Left lobe of liver (tissue), 2 donors: ENCODE data around the gene SCAF1. TPM values are rescaled to one million over a fixed set of nuclear protein-coding genes. Genes with fewer than 3 reads are reported as not detected.
"Not testable (repeated sequence)": the region's sequence is repeated elsewhere in the genome, so short reads cannot be mapped to it uniquely, and the experiment has no call there.

ENCODE experiments used
- ATAC-seq: fragments of 200-7000 bp; cut with Tn5 transposase; one replicate; pipeline ENCODE4 v1.9.1; 2020; ENCODE audit warnings: mild to moderate bottlenecking, moderate library complexity
- DNase-seq: peaks from one replicate; pipeline ENCODE4 v3.0.0-alpha.2; 2020; ENCODE audit warnings: low spot score
- total RNA-seq: library from RNA; stranded (reverse); gene quantifications from one replicate; pipeline ENCODE4 v1.2.1, GENCODE V29; 2021
- donor health status: DM: no; HTN: no; CAD: no; lungs with moderate emphysema.
- donor health status: DM: no; HTN: yes; CAD: no.

The SCAF1 gene
- total RNA-seq, 1 donor from 2014 or later: 35.5 TPM

DNA sequence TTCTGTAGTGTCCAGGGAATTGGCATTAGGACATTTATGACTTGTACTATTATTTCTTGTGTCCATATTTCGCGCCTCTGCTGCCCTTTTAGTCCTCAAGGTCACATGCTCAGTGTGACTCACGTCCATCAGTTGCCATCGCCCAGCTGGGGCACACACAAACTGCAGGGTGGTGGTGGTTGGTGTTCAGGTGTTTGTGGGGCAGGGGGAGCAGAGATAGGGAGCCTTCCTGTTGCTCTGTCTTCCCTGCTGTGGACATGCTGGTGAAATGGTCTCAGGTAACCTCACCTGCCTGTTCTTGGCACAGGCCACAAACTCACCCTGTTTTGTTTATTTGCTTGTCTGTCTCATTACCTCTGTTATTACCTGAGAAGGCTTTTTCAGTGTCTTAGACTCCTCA, 28.6 kb upstream of the SCAF1 start:
- ATAC-seq (no peak), DNase-seq (no peak)

- DNase-seq (no peak), ATAC-seq (no peak)
Observed at GRCh38 chr19:49614096-49614833, 27.7 kb upstream of the SCAF1 start.

- DNase-seq (no peak), ATAC-seq (no peak)
Observed at GRCh38 chr19:49615861-49616260, 26.1 kb upstream of the SCAF1 start.

GRCh38 chr19:49616532-49616931, 25.5 kb upstream of the SCAF1 start:
- no peak for DNase-seq
- no peak for ATAC-seq

- DNase-seq (no peak), ATAC-seq (no peak)
Observed at GRCh38 chr19:49616945-49617344, 25.1 kb upstream of the SCAF1 start.

GRCh38 chr19:49617860-49618259, 24.1 kb upstream of the SCAF1 start:
- DNase-seq, ATAC-seq: not testable (repeated sequence)

DNA sequence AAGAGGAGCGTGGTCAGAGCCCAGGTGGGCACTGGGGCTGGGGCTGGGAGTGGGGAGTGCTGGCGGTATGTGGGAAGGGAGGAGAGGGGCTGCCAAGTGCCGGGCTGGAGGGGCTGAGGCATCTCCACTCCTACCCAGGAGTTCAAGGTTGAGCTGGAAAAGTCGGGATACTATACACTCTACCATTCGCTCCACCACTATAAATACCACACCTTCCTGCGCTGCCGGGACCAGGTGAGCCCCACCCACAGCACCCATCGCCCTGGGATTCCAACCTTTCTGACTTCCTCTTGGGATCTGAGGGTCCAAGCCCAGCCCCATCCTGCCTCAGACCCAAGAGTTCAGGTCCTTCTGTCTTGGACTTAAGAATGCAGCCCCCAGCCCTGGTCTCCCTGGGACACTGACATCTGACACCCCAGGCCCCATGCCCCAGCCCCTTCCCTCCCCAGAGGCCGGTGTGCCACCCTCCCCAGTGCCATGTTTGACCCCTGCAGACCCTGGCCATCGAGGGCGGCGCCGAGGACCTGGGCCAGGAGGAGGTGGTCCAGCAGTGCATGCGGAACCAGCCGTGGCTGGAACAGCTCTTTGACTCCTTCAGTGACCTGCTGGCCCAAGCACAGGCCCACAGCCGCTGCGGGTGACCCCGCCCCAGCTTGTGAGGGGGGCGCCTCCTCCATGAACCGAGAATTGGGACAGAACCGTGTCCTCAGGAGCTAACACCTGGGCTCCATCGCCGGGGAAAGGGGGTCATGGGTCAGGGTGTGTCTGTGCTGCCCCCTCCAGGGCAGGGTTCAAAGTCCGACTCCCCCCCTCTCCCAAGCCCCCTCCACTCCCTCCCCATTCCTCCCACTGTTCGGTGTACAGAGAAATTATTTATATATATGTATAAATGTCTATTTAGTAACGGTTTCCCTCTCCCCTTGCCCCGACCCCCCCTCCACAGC, 16.8 kb upstream of the SCAF1 start:
- DNase-seq (no peak), ATAC-seq (peak; percentile 30)

- ATAC-seq: no peak
- DNase-seq: no peak
Observed at GRCh38 chr19:49626226-49626625, 15.8 kb upstream of the SCAF1 start.

GRCh38 chr19:49629659-49630058, 12.3 kb upstream of the SCAF1 start:
- no peak for ATAC-seq
- DNase-seq: no peak

GRCh38 chr19:49631014-49631588, 10.9 kb upstream of the SCAF1 start:
- peak; percentile 46 for ATAC-seq
- DNase-seq: no peak

GRCh38 chr19:49631610-49632192, 10.3 kb upstream of the SCAF1 start:
- no peak for ATAC-seq
- no peak for DNase-seq

- ATAC-seq (no peak), DNase-seq (no peak)
Observed at GRCh38 chr19:49632576-49632975, 9.4 kb upstream of the SCAF1 start.

- not testable (repeated sequence) for ATAC-seq
Observed at GRCh38 chr19:49633273-49633672, 8.7 kb upstream of the SCAF1 start.

GRCh38 chr19:49635530-49636232, 6.3 kb upstream of the SCAF1 start:
- DNase-seq (no peak), ATAC-seq (no peak)

More at GRCh38 chr19:49633273-49633672, 8.7 kb upstream of the SCAF1 start:
- not testable (repeated sequence) for DNase-seq

DNA sequence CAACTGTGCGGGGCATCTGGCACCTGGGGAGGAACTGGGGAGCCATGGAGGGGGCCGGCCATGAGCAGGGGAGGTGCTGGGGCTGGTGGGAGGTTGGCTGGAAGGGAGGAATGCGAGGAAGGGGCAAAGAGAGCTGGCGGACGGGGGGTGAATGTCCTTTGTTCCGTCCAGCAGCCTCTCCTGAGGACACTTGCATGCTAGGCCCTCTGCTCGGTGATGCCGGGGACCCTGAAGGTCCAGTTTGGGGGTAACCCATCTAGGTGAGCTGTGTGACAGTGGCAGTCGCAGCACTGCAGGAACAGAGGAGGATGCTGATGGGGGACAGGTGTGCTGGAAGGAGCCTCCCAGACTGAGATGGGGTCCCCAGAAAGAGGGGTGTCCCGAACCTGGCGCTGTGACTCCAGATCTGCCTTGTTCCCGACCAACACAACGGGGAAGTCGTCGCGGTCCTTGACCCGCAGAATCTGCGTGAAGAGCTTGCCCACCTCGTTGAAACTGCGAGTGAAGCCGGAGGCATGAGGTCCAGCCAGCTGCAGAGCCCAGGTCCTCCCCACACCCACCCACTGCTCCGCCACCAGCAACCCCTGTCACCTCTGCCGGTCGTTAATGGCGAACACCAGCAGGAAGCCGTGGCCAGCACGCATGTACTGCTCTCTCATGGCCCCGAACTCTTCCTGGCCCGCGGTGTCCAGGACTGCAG, 5.6 kb upstream of the SCAF1 start:
- DNase-seq (no peak), ATAC-seq (no peak)

DNA sequence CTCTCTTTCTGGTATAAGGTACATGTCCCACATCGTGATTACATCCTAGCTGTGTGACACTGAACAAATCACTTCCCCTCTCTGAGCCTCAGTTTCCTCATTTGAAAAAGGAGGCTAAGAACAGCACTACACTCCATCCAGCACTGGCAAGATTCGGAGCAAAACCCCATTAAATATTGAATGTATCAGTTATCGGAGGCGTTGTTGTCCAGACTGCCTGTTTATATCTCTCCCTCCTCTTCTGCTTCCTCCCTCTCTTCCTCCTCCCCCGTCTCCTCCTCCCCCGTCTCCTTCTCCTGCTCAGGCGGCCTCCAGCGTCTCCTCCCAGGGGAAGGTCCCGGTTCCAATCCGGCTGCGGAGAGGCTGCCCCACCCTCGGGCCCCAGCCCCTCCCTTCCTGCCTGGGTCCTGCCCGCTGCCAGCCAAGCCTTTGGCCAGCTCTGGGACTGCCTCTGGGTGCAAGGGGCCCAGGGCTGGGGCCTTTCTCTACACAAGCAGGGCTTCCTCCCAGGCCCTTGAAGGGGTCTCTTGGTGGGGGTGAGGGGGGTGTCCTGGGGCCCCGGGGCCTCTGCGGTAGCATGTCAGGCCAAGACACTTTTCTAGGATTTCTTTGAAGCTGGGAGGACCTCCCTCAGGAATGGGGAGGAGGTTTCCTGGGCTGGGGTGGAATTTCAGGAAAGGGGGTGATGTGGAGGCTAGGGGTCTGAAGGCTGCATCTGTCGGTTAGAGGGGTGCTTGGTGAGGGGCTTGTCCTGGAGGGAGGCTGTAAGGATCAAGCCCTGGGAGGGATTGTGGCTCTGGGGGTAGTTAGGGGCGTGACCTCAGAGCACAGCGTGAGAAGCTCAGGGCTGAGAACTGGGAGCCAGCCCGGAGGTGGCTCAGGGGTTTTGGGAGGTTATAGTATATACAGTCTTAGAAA, 3.9 kb upstream of the SCAF1 start:
- peak; percentile 65 for DNase-seq

GRCh38 chr19:49639401-49640112, 2.5 kb upstream of the SCAF1 start:
- no peak for ATAC-seq
- DNase-seq: no peak

More for the DNA sequence above, 3.9 kb upstream of the SCAF1 start:
- no peak for ATAC-seq
